Hepatic stellate cell (primary cell): Measurements from ENCODE around the gene CSF3R.
A peak's percentile ranks its signal among the peaks of the same experiment; 100 is the strongest.
"Not testable (repeated sequence)": the region's sequence is repeated elsewhere in the genome, so short reads cannot be mapped to it uniquely, and the experiment has no call there.

Experiments used
- DNase-seq: peaks from one replicate; pipeline ENCODE4 v3.0.0; 2011; ENCODE audit warnings: low spot score

CSF3R gene

GRCh38 chr1:36481771-36482723 is 666 bp downstream of the CSF3R start:
- no peak for DNase-seq

- no peak for DNase-seq
Observed at GRCh38 chr1:36481091-36481490, 1.6 kb downstream of the CSF3R start.

GRCh38 chr1:36480161-36480560 is 2.6 kb downstream of the CSF3R start:
- DNase-seq, result no peak

GRCh38 chr1:36479505-36480051 is 3.1 kb downstream of the CSF3R start:
- no peak for DNase-seq

- DNase-seq, result not testable (repeated sequence)
Observed at GRCh38 chr1:36477615-36478014, 5.1 kb downstream of the CSF3R start.

- DNase-seq, result no peak
Observed at GRCh38 chr1:36476945-36477344, 5.8 kb downstream of the CSF3R start.

GRCh38 chr1:36475910-36476604 is 6.7 kb downstream of the CSF3R start:
- DNase-seq, result no peak

- DNase-seq, result no peak
Observed at GRCh38 chr1:36475341-36475740, 7.4 kb downstream of the CSF3R start.

GRCh38 chr1:36472656-36473055 is 10.1 kb downstream of the CSF3R start:
- DNase-seq, result no peak

- DNase-seq, result no peak
Observed at GRCh38 chr1:36471830-36472641, 10.7 kb downstream of the CSF3R start.

- no peak for DNase-seq
Observed at GRCh38 chr1:36469163-36469562, 13.6 kb downstream of the CSF3R start.

GRCh38 chr1:36467700-36468455 is 14.8 kb downstream of the CSF3R start:
- DNase-seq, result no peak

GRCh38 chr1:36467027-36467410 is 15.7 kb downstream of the CSF3R start:
- no peak for DNase-seq

GRCh38 chr1:36466370-36467026 is 16.2 kb downstream of the CSF3R start:
- DNase-seq, result no peak

- peak; percentile 62 for DNase-seq
Observed at GRCh38 chr1:36465731-36466369, 16.9 kb downstream of the CSF3R start.

GRCh38 chr1:36464605-36465393 is 17.9 kb downstream of the CSF3R start:
- no peak for DNase-seq

GRCh38 chr1:36463803-36464604 is 18.7 kb downstream of the CSF3R start, which contains the start of gene MRPS15:
Gene MRPS15 (minus strand): TSS chr1:36464384. CDS start chr1:36464275, 109 bp downstream.
- peak; percentile 95 for DNase-seq

- DNase-seq, result no peak
Observed at GRCh38 chr1:36463463-36463802, 19.3 kb downstream of the CSF3R start.

GRCh38 chr1:36458910-36459309 is 23.8 kb downstream of the CSF3R start:
- no peak for DNase-seq
